ENCODE data around the gene OR56A3.
"Not testable (repeated sequence)": the region's sequence is repeated elsewhere in the genome, so short reads cannot be mapped to it uniquely, and the experiment has no call there.

OR56A3 gene

GRCh38 chr11:5933116-5933515 lies 8.9 kb upstream of the OR56A3 start:
- no peak overlapping the region for H3K4me3 ChIP-seq (replicated peaks; ENCODE audit: low read depth, low read length)
- DNase-seq (ENCODE audit: extremely low read depth, low read depth) = no peak
- no peak for TF ChIP-seq CTCF (IDR thresholded peaks at IDR 0.05; ENCODE audit: low read depth, low read length, missing control alignments)

GRCh38 chr11:5937868-5938602 lies 4.0 kb upstream of the OR56A3 start:
- H3K4me3 ChIP-seq (replicated peaks; ENCODE audit: low read depth, low read length) = no peak overlapping the region
- no peak for TF ChIP-seq CTCF (IDR thresholded peaks at IDR 0.05; ENCODE audit: low read depth, low read length, missing control alignments)
- DNase-seq (ENCODE audit: extremely low read depth, low read depth) = no peak

GRCh38 chr11:5938603-5938965 lies 3.5 kb upstream of the OR56A3 start:
- no peak for TF ChIP-seq CTCF (IDR thresholded peaks at IDR 0.05; ENCODE audit: low read depth, low read length, missing control alignments)
- no peak overlapping the region for H3K4me3 ChIP-seq (replicated peaks; ENCODE audit: low read depth, low read length)
- DNase-seq (ENCODE audit: extremely low read depth, low read depth) = no peak

- no peak for TF ChIP-seq CTCF (IDR thresholded peaks at IDR 0.05; ENCODE audit: low read depth, low read length, missing control alignments)
- no peak overlapping the region for H3K4me3 ChIP-seq (replicated peaks; ENCODE audit: low read depth, low read length)
These were observed 1.3 kb upstream of the OR56A3 start for GRCh38 chr11:5940748-5941147.

GRCh38 chr11:5955586-5955985 lies 13.5 kb downstream of the OR56A3 start:
- H3K4me3 ChIP-seq (replicated peaks; ENCODE audit: low read depth, low read length) = no peak overlapping the region
- DNase-seq (ENCODE audit: extremely low read depth, low read depth) = no peak
- TF ChIP-seq CTCF (IDR thresholded peaks at IDR 0.05; ENCODE audit: low read depth, low read length, missing control alignments) = no peak

More at GRCh38 chr11:5940748-5941147, 1.3 kb upstream of the OR56A3 start:
- DNase-seq (ENCODE audit: extremely low read depth, low read depth) = no peak

GRCh38 chr11:5960704-5961320 lies 18.8 kb downstream of the OR56A3 start:
- H3K4me3 ChIP-seq (replicated peaks; ENCODE audit: low read depth, low read length); DNase-seq (ENCODE audit: extremely low read depth, low read depth): not testable (repeated sequence)

- no peak for TF ChIP-seq CTCF (IDR thresholded peaks at IDR 0.05; ENCODE audit: low read depth, low read length, missing control alignments)
- H3K4me3 ChIP-seq (replicated peaks; ENCODE audit: low read depth, low read length) = no peak overlapping the region
- no peak for DNase-seq (ENCODE audit: extremely low read depth, low read depth)
These were observed 24.9 kb downstream of the OR56A3 start for GRCh38 chr11:5966958-5967357.
